Loucy (cell line): ENCODE results near the gene TIPRL.

Experiments
- H2AFZ ChIP-seq: fragments of 200-600 bp; sonication (generic); 2 replicates; pipeline ENCODE4 v1.6.0; 2016; ENCODE audit warnings: antibody characterized with exemption, mild to moderate bottlenecking, low read length, moderate library complexity
- H3F3A ChIP-seq: fragments of 200-600 bp; 2 replicates; pipeline ENCODE4 v1.6.0; 2016; ENCODE audit warnings: antibody characterized with exemption, low read depth, mild to moderate bottlenecking
- H3K27me3 ChIP-seq: fragments of 200-600 bp; sonication (generic); 2 replicates; pipeline ENCODE4 v1.6.1; 2014; ENCODE audit warnings: low read length, mild to moderate bottlenecking; ENCODE audit not compliant: insufficient read depth, poor library complexity, severe bottlenecking
- H3K36me3 ChIP-seq: fragments of 200-600 bp; sonication (generic); 2 replicates; pipeline ENCODE4 v1.6.1; 2016; ENCODE audit warnings: low read length; ENCODE audit not compliant: insufficient read depth
- H3K4me1 ChIP-seq: fragments of 200-600 bp; sonication (generic); 2 replicates; pipeline ENCODE4 v1.5.1; 2014; ENCODE audit warnings: low read length, mild to moderate bottlenecking; ENCODE audit not compliant: insufficient read depth, poor library complexity, severe bottlenecking
- H3K4me2 ChIP-seq: fragments of 200-600 bp; sonication (generic); 2 replicates; pipeline ENCODE4 v1.6.0; 2014; ENCODE audit warnings: antibody characterized with exemption, low read length, low read depth, mild to moderate bottlenecking; ENCODE audit not compliant: poor library complexity, severe bottlenecking
- H3K4me3 ChIP-seq: fragments of 200-600 bp; sonication (generic); 2 replicates; pipeline ENCODE4 v1.5.1; 2014; ENCODE audit warnings: low read length, mild to moderate bottlenecking, mixed read lengths; ENCODE audit not compliant: poor library complexity, severe bottlenecking
- H3K79me2 ChIP-seq: fragments of 200-600 bp; sonication (generic); 2 replicates; pipeline ENCODE4 v1.6.1; 2014; ENCODE audit warnings: low read length; ENCODE audit not compliant: insufficient read depth
- H3K9ac ChIP-seq: fragments of 200-600 bp; sonication (generic); 2 replicates; pipeline ENCODE4 v1.6.0; 2014; ENCODE audit warnings: mild to moderate bottlenecking, low read depth, low read length, moderate library complexity; ENCODE audit not compliant: poor library complexity, severe bottlenecking
- H3K9me2 ChIP-seq: fragments of 200-600 bp; sonication (generic); replicated peaks from 2 replicates; pipeline ENCODE4 v1.6.1; 2016; ENCODE audit warnings: low read depth, low read length, mixed read lengths
- H3K9me3 ChIP-seq: fragments of 200-600 bp; sonication (generic); 2 replicates; pipeline ENCODE4 v1.6.1; 2014; ENCODE audit warnings: mild to moderate bottlenecking, antibody characterized with exemption, low read length, low read depth; ENCODE audit not compliant: insufficient read depth
- H4K20me1 ChIP-seq: fragments of 200-600 bp; sonication (generic); 2 replicates; pipeline ENCODE4 v1.6.0; 2014; ENCODE audit warnings: antibody characterized with exemption, low read length, mild to moderate bottlenecking; ENCODE audit not compliant: insufficient read depth, poor library complexity, severe bottlenecking
- EZH2phosphoT487 ChIP-seq: fragments of 200-600 bp; IDR thresholded peaks from 2 replicates; pipeline ENCODE4 v1.6.1; 2018; ENCODE audit warnings: antibody characterized with exemption, mild to moderate bottlenecking, moderate library complexity, borderline replicate concordance
- TF ChIP-seq, protein P1 (sequence below): fragments of 200-600 bp; sonication (generic); conservative IDR thresholded peaks from 2 replicates; pipeline ENCODE4 v1.5.1; 2014; ENCODE audit warnings: mild to moderate bottlenecking, antibody characterized with exemption, low read length

The TIPRL gene

GRCh38 chr1:168187177-168187576, 8.4 kb downstream of the TIPRL start:
- H4K20me1 ChIP-seq: peaks cover 22% of the 10 kb centered on the region
- H2AFZ ChIP-seq: no peak overlapping the region
- H3K4me1 ChIP-seq: peaks cover 17% of the 10 kb centered on the region
- H3K9ac ChIP-seq: no peak overlapping the region
- H3K4me2 ChIP-seq: no peak overlapping the region
- H3K4me3 ChIP-seq: no peak overlapping the region
- H3K9me3 ChIP-seq: no peaks in the 10 kb centered on the region
- TF ChIP-seq, protein P1, sequence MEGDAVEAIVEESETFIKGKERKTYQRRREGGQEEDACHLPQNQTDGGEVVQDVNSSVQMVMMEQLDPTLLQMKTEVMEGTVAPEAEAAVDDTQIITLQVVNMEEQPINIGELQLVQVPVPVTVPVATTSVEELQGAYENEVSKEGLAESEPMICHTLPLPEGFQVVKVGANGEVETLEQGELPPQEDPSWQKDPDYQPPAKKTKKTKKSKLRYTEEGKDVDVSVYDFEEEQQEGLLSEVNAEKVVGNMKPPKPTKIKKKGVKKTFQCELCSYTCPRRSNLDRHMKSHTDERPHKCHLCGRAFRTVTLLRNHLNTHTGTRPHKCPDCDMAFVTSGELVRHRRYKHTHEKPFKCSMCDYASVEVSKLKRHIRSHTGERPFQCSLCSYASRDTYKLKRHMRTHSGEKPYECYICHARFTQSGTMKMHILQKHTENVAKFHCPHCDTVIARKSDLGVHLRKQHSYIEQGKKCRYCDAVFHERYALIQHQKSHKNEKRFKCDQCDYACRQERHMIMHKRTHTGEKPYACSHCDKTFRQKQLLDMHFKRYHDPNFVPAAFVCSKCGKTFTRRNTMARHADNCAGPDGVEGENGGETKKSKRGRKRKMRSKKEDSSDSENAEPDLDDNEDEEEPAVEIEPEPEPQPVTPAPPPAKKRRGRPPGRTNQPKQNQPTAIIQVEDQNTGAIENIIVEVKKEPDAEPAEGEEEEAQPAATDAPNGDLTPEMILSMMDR: no peak
- TF ChIP-seq EZH2phosphoT487: no peak
- peaks cover 41% of the 10 kb centered on the region for H3K79me2 ChIP-seq
- H3K36me3 ChIP-seq: peaks cover 59% of the 10 kb centered on the region
- no peaks in the 10 kb centered on the region for H3K9me2 ChIP-seq
- no peaks in the 10 kb centered on the region for H3F3A ChIP-seq
- H3K27me3 ChIP-seq: no peaks in the 10 kb centered on the region

- no peaks in the 10 kb centered on the region for H3K9me3 ChIP-seq
- peaks cover 11% of the 10 kb centered on the region for H3K79me2 ChIP-seq
- no peaks in the 10 kb centered on the region for H3K4me1 ChIP-seq
- no peak overlapping the region for H3K9ac ChIP-seq
- no peaks in the 10 kb centered on the region for H4K20me1 ChIP-seq
- TF ChIP-seq EZH2phosphoT487: no peak
- TF ChIP-seq, protein P1: no peak
- H3K36me3 ChIP-seq: peaks cover 70% of the 10 kb centered on the region; the same call in 1 of the 2 replicates
- H3K4me3 ChIP-seq: no peak overlapping the region
- H3K9me2 ChIP-seq: no peaks in the 10 kb centered on the region
- H3F3A ChIP-seq: no peaks in the 10 kb centered on the region
- no peaks in the 10 kb centered on the region for H3K27me3 ChIP-seq
- H3K4me2 ChIP-seq: no peak overlapping the region
- H2AFZ ChIP-seq: no peak overlapping the region
These were observed 11.6 kb downstream of the TIPRL start for GRCh38 chr1:168190403-168190802.

- H3K36me3 ChIP-seq: peaks cover 63% of the 10 kb centered on the region; the same call in 1 of the 2 replicates
These were observed 16.7 kb downstream of the TIPRL start for GRCh38 chr1:168195199-168196135.

More at GRCh38 chr1:168195199-168196135, 16.7 kb downstream of the TIPRL start:
- Histone ChIP-seq H3K9me3 (no peaks in the 10 kb centered on the region), H3K9me2 (no peaks in the 10 kb centered on the region), H2AFZ (no peak overlapping the region), H3K9ac (no peak overlapping the region), H3K4me3 (no peak overlapping the region), H3K27me3 (no peaks in the 10 kb centered on the region), H3K79me2 (no peaks in the 10 kb centered on the region), H3K4me1 (no peaks in the 10 kb centered on the region), H4K20me1 (no peaks in the 10 kb centered on the region), H3K4me2 (no peak overlapping the region), H3F3A (0 out of 2 replicates have a peak, but pooled peaks cover 2% of the 10 kb centered on the region)
- no peak for TF ChIP-seq EZH2phosphoT487
- TF ChIP-seq, protein P1: no peak
